ENCODE measurements around the gene RAD23A.

DNA sequence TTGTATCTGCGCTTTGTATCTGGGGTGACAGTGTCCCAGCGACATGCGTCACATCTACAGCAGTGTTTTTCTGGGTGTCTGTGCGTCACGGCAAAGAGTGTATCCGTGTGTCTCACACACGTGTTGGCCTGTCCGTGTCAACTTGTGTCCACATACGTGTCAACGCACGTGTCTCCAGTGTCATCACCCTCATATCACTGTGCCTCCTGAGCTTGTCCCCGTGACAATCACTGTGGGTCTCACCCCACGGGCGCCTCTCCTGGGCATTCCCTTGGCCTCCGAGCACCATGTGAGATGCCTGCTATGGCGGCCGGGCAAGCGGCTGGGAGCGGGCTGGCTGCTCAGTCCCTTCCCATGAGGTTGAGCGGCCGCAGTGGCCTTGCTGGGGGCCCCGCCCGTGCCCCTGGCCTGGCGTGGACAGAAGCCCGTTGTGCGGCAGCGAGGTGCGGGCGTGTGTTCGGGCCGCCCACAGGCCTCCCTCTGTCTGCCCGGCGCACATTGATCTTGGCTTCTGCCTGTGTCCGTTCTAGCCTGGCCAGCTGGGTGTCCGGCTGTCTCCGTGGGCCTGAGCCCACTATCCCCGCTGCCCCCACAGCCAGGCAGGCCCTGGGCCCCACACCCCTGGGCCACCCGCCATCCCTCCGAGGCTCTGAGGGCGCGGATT, 56.0 kb downstream of the RAD23A start:
- TF ChIP-seq, protein P1, sequence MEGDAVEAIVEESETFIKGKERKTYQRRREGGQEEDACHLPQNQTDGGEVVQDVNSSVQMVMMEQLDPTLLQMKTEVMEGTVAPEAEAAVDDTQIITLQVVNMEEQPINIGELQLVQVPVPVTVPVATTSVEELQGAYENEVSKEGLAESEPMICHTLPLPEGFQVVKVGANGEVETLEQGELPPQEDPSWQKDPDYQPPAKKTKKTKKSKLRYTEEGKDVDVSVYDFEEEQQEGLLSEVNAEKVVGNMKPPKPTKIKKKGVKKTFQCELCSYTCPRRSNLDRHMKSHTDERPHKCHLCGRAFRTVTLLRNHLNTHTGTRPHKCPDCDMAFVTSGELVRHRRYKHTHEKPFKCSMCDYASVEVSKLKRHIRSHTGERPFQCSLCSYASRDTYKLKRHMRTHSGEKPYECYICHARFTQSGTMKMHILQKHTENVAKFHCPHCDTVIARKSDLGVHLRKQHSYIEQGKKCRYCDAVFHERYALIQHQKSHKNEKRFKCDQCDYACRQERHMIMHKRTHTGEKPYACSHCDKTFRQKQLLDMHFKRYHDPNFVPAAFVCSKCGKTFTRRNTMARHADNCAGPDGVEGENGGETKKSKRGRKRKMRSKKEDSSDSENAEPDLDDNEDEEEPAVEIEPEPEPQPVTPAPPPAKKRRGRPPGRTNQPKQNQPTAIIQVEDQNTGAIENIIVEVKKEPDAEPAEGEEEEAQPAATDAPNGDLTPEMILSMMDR (IDR thresholded peaks at IDR 0.05), result no peak
- TF ChIP-seq EP300 (IDR thresholded peaks at IDR 0.05) (no peak), POLR2A (IDR thresholded peaks at IDR 0.05) (no peak)
